HepG2 (cell line): Measurements from ENCODE around the gene BRD3. TPM values are rescaled to one million over a fixed set of nuclear protein-coding genes. Genes with fewer than 3 reads are reported as not detected.
A peak's percentile ranks its signal among the peaks of the same experiment; 100 is the strongest.

Source experiments
- ATM ChIP-seq: fragments of 450-650 bp; IDR thresholded peaks from 2 replicates; pipeline ENCODE4 v1.7.1; 2017; ENCODE audit warnings: mild to moderate bottlenecking, borderline replicate concordance
- BHLHE40 ChIP-seq: IDR thresholded peaks from 2 replicates; pipeline ENCODE4 v1.6.1; 2011; ENCODE audit warnings: low read length, improper control_type of control experiment
- BRD4 ChIP-seq: sonication (generic); formaldehyde crosslinking; IDR thresholded peaks from 2 replicates; pipeline ENCODE4 v1.4.0; 2020; ENCODE audit warnings: missing genetic modification reagents
- DNMT1 ChIP-seq: sonication (generic); formaldehyde crosslinking; IDR thresholded peaks from 2 replicates; pipeline ENCODE4 v1.5.1; 2020; ENCODE audit warnings: mild to moderate bottlenecking, missing genetic modification reagents
- FOSL2 ChIP-seq: sonication (generic); formaldehyde crosslinking; IDR thresholded peaks from 2 replicates; pipeline ENCODE4 v1.4.0; 2020; ENCODE audit warnings: missing genetic modification reagents
- GABPA ChIP-seq, 2 experiments: IDR thresholded peaks; 2 replicates each; pipeline ENCODE4 v1.6.1; 2011 to 2016; ENCODE audit warnings: low read depth in 2 of 2, low read length in 1 of 2, missing biosample characterization in 1 of 2, missing genetic modification characterization in 1 of 2
- GABPB1 ChIP-seq: IDR thresholded peaks from 2 replicates; pipeline ENCODE4 v1.6.1; 2016; ENCODE audit warnings: mild to moderate bottlenecking, missing genetic modification reagents, moderate library complexity, missing compliant biosample characterization
- ISL2 ChIP-seq: sonication (generic); formaldehyde crosslinking; IDR thresholded peaks from 2 replicates; pipeline ENCODE4 v1.5.0; 2020; ENCODE audit warnings: missing genetic modification reagents
- MTF2 ChIP-seq: sonication (generic); formaldehyde crosslinking; IDR thresholded peaks from 2 replicates; pipeline ENCODE4 v1.5.0; 2020; ENCODE audit warnings: missing genetic modification reagents, borderline replicate concordance
- PHF8 ChIP-seq: sonication (generic); formaldehyde crosslinking; IDR thresholded peaks from 2 replicates; pipeline ENCODE4 v1.5.0; 2020; ENCODE audit warnings: missing genetic modification reagents
- POLR2G ChIP-seq: fragments of 200-400 bp; formaldehyde crosslinking; IDR thresholded peaks from 2 replicates; pipeline ENCODE4 v1.6.1; 2018; ENCODE audit warnings: mild to moderate bottlenecking, low read depth, low read length, moderate library complexity
- REPIN1 ChIP-seq: sonication (generic); formaldehyde crosslinking; IDR thresholded peaks from 2 replicates; pipeline ENCODE4 v1.8.0; 2022; ENCODE audit warnings: missing genetic modification reagents, low read depth, mild to moderate bottlenecking, borderline replicate concordance
- SMARCC2 ChIP-seq: fragments of 450-650 bp; IDR thresholded peaks from 2 replicates; pipeline ENCODE4 v1.6.1; 2017; ENCODE audit warnings: antibody characterized with exemption, mild to moderate bottlenecking
- ZFX ChIP-seq: sonication (generic); formaldehyde crosslinking; IDR thresholded peaks from 2 replicates; pipeline ENCODE4 v1.4.0; 2020; ENCODE audit warnings: mild to moderate bottlenecking, low read depth, missing genetic modification reagents, moderate library complexity
- ZKSCAN1 ChIP-seq: fragments of 150-350 bp; IDR thresholded peaks from 2 replicates; pipeline ENCODE4 v1.6.1; 2014; ENCODE audit warnings: low read length
- ZNF20 ChIP-seq: sonication (generic); formaldehyde crosslinking; IDR thresholded peaks from 2 replicates; pipeline ENCODE4 v1.4.0; 2020; ENCODE audit warnings: mild to moderate bottlenecking, moderate library complexity, missing genetic modification reagents
- ZNF382 ChIP-seq: sonication (generic); formaldehyde crosslinking; IDR thresholded peaks from 2 replicates; pipeline ENCODE4 v1.5.0; 2020; ENCODE audit warnings: missing genetic modification reagents, mild to moderate bottlenecking, borderline replicate concordance
- ZNF383 ChIP-seq: sonication (generic); formaldehyde crosslinking; IDR thresholded peaks from 2 replicates; pipeline ENCODE4 v1.4.0; 2020; ENCODE audit warnings: missing genetic modification reagents, mild to moderate bottlenecking, borderline replicate concordance
- ZNF484 ChIP-seq: sonication (generic); formaldehyde crosslinking; IDR thresholded peaks from 2 replicates; pipeline ENCODE4 v1.5.1; 2020; ENCODE audit warnings: mild to moderate bottlenecking, low read depth, missing genetic modification reagents, borderline replicate concordance
- ZNF703 ChIP-seq: sonication (generic); formaldehyde crosslinking; IDR thresholded peaks from 2 replicates; pipeline ENCODE4 v1.5.1; 2020; ENCODE audit warnings: missing genetic modification reagents, mild to moderate bottlenecking, moderate library complexity, borderline replicate concordance
- ZNF709 ChIP-seq: sonication (generic); formaldehyde crosslinking; IDR thresholded peaks from 2 replicates; pipeline ENCODE4 v1.5.0; 2020; ENCODE audit warnings: mild to moderate bottlenecking, missing genetic modification reagents
- ZNF75D ChIP-seq: sonication (generic); formaldehyde crosslinking; IDR thresholded peaks from 2 replicates; pipeline ENCODE4 v1.8.1; 2023; ENCODE audit warnings: missing genetic modification reagents, mild to moderate bottlenecking, borderline replicate concordance
- ZNF761 ChIP-seq: sonication (generic); formaldehyde crosslinking; conservative IDR thresholded peaks from 2 replicates; pipeline ENCODE4 v1.4.0; 2020; ENCODE audit warnings: mild to moderate bottlenecking, missing genetic modification reagents
- ZNF841 ChIP-seq: sonication (generic); formaldehyde crosslinking; IDR thresholded peaks from 2 replicates; pipeline ENCODE4 v1.8.1; 2023; ENCODE audit warnings: missing genetic modification reagents, borderline replicate concordance
- ZSCAN25 ChIP-seq: sonication (generic); formaldehyde crosslinking; IDR thresholded peaks from 2 replicates; pipeline ENCODE4 v1.8.0; 2022; ENCODE audit warnings: mild to moderate bottlenecking, missing genetic modification reagents
- polyA plus RNA-seq, 8 experiments: library from polyadenylated mRNA; depleted of rRNA in 3 of 8; stranded (reverse) in 7 of 8; unstranded in 1 of 8; fragments of >200 nt; fragmentation: Illumina TruSeq in 4 of 8; extraction: Trizol in 4 of 8; gene quantifications; 2 replicates each; pipeline versions ENCODE4 v1.2.1 to v1.2.3, GENCODE V29; 2011 to 2016; ENCODE audit warnings: low read depth in 4 of 8, missing spikeins in 1 of 8, mixed read lengths in 1 of 8; ENCODE audit not compliant: insufficient read depth in 1 of 8
- total RNA-seq, 5 experiments: library from RNA; depleted of rRNA; stranded (reverse); fragments of >200 nt; fragmentation: Illumina TruSeq; extraction: Trizol; gene quantifications; 2 replicates each; pipeline ENCODE4 v1.2.3, GENCODE V29; 2016; ENCODE audit warnings: low read depth in 1 of 5
- TF ChIP-seq, protein P1 (sequence below): sonication (generic); formaldehyde crosslinking; IDR thresholded peaks from 2 replicates; pipeline ENCODE4 v1.5.0; 2020; ENCODE audit warnings: mild to moderate bottlenecking, missing genetic modification reagents, moderate library complexity
- TF ChIP-seq, protein P2 (sequence below): sonication (generic); formaldehyde crosslinking; IDR thresholded peaks from 2 replicates; pipeline ENCODE4 v1.4.0; 2020; ENCODE audit warnings: low read depth, mild to moderate bottlenecking, missing genetic modification reagents
- TF ChIP-seq, protein P3 (sequence below): sonication (generic); formaldehyde crosslinking; IDR thresholded peaks from 2 replicates; pipeline ENCODE4 v1.4.0; 2020; ENCODE audit warnings: missing genetic modification reagents

BRD3 gene
- total and polyA plus RNA-seq, 2 of the 13 experiments (the other 11 are each of a cell fraction or from before 2014, with no cell fraction given): 5.9 to 12.9 TPM

DNA sequence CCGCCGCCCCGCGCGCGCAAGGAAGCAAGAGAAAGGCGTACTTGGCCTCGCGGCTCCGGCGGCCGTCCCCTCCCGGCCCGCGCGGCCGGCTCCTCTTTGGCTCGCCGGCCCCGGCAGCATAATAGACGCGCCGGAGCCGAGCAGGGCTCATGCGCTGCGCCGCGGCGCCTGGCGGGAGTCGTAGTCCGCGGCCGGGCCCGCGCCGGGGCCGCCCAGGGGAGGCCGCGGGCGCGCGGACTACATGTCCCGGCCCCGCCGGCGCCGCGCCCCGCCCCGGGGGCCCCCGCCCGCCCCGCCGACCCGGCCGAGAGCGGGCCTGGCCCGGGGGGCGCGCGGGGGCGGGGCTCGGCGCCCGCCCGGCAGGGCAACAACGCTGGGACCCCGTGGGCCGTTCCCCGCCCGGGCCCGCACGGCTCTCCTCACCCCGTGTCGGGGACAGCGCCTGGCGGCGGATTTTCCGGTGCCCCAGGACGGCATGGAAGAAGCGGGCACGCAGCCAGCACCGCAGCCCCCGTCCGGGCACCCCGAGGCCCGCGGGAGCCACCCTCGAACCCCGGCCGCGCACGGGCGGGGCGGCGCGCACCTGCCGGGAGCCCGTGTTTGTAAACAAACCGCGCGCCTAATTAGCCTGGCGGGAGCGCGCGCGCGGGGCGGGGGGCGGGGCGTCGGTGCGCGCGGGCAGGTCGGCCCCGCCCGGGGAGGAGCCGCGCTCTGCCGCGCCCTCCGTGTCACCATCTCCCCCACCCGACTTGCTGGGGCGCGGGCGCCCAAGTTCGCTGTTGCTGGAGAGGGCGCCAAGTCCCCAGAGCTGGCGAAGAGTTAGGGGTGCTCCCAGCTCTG is at the start of gene BRD3 (continued):
- TF ChIP-seq, protein P1, sequence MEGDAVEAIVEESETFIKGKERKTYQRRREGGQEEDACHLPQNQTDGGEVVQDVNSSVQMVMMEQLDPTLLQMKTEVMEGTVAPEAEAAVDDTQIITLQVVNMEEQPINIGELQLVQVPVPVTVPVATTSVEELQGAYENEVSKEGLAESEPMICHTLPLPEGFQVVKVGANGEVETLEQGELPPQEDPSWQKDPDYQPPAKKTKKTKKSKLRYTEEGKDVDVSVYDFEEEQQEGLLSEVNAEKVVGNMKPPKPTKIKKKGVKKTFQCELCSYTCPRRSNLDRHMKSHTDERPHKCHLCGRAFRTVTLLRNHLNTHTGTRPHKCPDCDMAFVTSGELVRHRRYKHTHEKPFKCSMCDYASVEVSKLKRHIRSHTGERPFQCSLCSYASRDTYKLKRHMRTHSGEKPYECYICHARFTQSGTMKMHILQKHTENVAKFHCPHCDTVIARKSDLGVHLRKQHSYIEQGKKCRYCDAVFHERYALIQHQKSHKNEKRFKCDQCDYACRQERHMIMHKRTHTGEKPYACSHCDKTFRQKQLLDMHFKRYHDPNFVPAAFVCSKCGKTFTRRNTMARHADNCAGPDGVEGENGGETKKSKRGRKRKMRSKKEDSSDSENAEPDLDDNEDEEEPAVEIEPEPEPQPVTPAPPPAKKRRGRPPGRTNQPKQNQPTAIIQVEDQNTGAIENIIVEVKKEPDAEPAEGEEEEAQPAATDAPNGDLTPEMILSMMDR (CRISPR knock-in tag): peak; percentile 49
- TF ChIP-seq ZSCAN25 (CRISPR knock-in tag): 0 out of 2 replicates have a peak, but pooled peaks have one; percentile 26
- no peak for TF ChIP-seq ZNF703
- TF ChIP-seq, protein P2, sequence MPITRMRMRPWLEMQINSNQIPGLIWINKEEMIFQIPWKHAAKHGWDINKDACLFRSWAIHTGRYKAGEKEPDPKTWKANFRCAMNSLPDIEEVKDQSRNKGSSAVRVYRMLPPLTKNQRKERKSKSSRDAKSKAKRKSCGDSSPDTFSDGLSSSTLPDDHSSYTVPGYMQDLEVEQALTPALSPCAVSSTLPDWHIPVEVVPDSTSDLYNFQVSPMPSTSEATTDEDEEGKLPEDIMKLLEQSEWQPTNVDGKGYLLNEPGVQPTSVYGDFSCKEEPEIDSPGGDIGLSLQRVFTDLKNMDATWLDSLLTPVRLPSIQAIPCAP (CRISPR knock-in tag): no peak
- TF ChIP-seq GABPB1: 0 out of 2 replicates have a peak, but pooled peaks have one; percentile 22
- TF ChIP-seq SMARCC2: no peak
- TF ChIP-seq MTF2: no peak
- no peak for TF ChIP-seq GABPA (IDR thresholded peaks at IDR 0.05; ENCODE audit: low read depth, low read length)
- TF ChIP-seq GABPA (CRISPR knock-in tag; IDR thresholded peaks at IDR 0.05; ENCODE audit: low read depth): no peak
- TF ChIP-seq ZNF841 (CRISPR knock-in tag): no peak
- no peak for TF ChIP-seq BRD4
- no peak for TF ChIP-seq ZNF709 (CRISPR knock-in tag)
- TF ChIP-seq ZNF75D (CRISPR knock-in tag): no peak
- no peak for TF ChIP-seq ZKSCAN1
- TF ChIP-seq PHF8 (CRISPR knock-in tag): peak; percentile 56
- TF ChIP-seq ZNF761 (CRISPR knock-in tag): no peak
- no peak for TF ChIP-seq ZNF382
- no peak for TF ChIP-seq FOSL2 (CRISPR knock-in tag)
- TF ChIP-seq ZNF484 (CRISPR knock-in tag): no peak
- no peak for TF ChIP-seq DNMT1 (CRISPR knock-in tag)
- TF ChIP-seq POLR2G: peak; percentile 73
- TF ChIP-seq ATM: no peak
- TF ChIP-seq REPIN1 (CRISPR knock-in tag): no peak
- TF ChIP-seq ZFX (CRISPR knock-in tag): peak; percentile 61
- no peak for TF ChIP-seq ZNF383 (CRISPR knock-in tag)
- TF ChIP-seq BHLHE40: peak; percentile 42; the same call in 1 of the 2 replicates
- peak; percentile 34; the same call in 1 of the 2 replicates for TF ChIP-seq ISL2 (CRISPR knock-in tag)
- no peak for TF ChIP-seq ZNF20 (CRISPR knock-in tag)
- TF ChIP-seq, protein P3, sequence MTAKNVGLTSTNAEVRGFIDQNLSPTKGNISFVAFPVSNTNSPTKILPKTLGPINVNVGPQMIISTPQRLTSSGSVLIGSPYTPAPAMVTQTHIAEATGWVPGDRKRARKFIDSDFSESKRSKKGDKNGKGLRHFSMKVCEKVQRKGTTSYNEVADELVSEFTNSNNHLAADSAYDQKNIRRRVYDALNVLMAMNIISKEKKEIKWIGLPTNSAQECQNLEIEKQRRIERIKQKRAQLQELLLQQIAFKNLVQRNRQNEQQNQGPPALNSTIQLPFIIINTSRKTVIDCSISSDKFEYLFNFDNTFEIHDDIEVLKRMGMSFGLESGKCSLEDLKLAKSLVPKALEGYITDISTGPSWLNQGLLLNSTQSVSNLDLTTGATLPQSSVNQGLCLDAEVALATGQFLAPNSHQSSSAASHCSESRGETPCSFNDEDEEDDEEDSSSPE (CRISPR knock-in tag): 0 out of 2 replicates have a peak, but pooled peaks have one; percentile 17
